HG03439 (cell line): Measurements from ENCODE around the gene TRMT13.
"Not testable (repeated sequence)": the region's sequence is repeated elsewhere in the genome, so short reads cannot be mapped to it uniquely, and the experiment has no call there.

Source experiments
- ATAC-seq: cut with Tn5 transposase; IDR thresholded peaks from one replicate; pipeline ENCODE4 v1.9.1; 2021; ENCODE audit warnings: mild to moderate bottlenecking, moderate library complexity; ENCODE audit not compliant: unreplicated experiment

TRMT13 gene

DNA sequence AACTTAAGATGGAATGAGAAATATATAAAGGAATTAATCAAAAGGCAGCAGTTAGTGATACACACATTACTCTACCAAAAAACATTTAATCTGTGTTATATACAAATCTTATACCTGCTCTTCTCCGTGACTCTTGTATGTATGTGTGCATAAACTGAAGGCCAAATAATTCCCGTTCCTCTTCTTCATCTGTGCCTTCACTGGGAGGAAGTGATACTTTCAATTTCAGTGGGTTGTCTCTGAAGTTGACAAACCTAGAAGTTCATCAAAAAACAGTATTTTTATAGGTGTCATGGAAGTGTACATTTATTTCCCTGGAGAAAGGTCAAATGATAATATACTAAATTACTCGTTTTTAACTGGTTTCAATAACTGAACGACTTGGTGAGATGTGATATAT, 19.3 kb downstream of the TRMT13 start:
- ATAC-seq = no peak

DNA sequence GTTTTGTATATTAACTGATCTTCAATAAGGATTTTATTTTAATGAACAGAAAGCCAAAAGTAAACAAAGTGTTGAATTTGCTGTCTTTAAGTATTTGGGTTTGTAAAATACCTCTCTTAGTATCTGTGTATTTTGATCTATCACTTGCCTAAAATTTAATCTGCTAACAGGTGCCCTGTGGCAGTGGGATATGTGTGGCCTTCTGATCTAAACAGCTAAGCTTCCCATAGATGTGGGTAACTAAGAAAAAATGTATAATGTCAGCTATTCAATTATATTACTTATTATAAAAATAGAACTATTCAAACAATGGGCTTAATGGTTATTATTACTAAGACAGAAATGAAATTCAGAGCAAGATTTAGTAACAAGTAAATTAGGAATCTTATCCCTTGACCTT, 29.9 kb downstream of the TRMT13 start:
- no peak for ATAC-seq

GRCh38 chr1:100164216-100164615, 31.3 kb downstream of the TRMT13 start:
- no peak for ATAC-seq

- no peak for ATAC-seq
These were observed 31.7 kb downstream of the TRMT13 start for GRCh38 chr1:100164702-100165101.

DNA sequence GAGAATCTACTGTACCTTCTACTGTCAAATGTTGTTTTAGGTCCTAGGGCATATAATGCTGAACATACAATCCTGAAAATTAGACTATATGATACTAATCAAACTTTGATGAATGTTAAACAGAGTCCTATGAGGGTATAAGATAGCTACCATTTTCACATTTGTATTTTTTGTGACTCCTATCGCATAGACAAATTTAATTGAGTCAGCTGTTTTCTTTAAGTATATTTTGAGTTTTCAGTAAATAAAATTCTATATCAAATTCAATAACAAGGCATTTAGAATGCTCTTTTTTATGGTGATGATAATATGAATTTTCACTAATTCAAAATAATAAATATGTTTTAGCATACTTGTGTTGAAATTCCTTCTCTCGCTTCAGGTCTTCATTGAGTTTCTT, 35.1 kb downstream of the TRMT13 start:
- ATAC-seq = no peak

DNA sequence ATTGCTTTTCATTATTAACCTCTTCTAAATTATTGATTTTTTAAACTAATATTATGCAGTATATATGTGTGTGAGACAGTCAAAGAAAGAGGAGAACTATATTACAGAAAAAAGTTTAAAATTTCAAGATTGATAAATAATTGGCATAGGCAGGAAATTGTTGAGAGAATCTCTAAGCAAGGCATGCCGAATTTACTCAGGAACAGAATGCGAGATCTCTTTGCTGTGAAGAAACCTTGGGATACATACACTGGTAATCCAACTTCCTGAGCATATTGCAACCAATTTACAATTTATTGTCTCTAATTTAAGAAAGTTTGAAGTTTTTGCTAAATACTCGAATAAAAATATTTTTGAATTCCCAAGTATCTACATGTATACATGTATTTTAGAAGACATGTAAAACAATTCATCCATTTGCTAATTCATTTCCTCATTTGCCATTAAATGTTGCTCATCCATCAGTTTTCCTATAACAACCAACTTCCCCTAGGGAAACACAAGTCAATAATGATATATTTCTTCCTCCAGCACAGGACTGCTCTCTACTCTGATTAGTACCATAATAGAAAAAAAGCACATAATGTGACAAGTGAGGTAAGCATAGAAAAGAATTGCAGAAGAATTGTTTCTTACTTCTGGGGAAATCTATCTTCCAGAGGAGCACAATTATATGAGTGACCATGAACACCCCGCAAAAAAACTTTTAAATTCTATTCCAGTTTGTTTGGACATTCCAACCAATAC, 44.5 kb downstream of the TRMT13 start:
- no peak for ATAC-seq

GRCh38 chr1:100178091-100178490, 45.1 kb downstream of the TRMT13 start, which contains the start of gene LRRC39:
LRRC39 (minus strand) TSS chr1:100178256; CDS start chr1:100168516, 9,740 bp downstream.
- no peak for ATAC-seq

DNA sequence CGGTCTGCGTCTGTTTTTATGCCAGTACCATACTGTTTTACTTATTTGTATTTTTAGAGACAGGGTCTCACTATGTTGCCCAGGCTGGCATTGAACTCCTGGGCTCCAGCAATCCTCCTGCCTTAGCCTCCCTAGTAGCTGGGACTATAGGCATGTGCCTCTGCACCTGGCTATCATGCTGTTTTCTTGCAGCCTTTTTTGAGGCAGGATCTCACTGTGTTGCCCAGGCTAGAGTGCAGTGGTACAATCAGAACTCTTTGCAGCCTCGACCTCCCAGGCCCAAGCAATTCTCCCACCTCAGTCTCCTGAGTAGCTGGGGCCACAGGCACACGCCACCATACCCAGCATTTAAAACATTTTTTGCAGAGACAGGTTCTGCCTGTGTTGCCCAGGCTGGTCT, 50.4 kb downstream of the TRMT13 start:
- ATAC-seq = no peak

- ATAC-seq = no peak
These were observed 51.6 kb downstream of the TRMT13 start for GRCh38 chr1:100184536-100184935.

GRCh38 chr1:100187912-100188311, 54.9 kb downstream of the TRMT13 start:
- no peak for ATAC-seq

- no peak for ATAC-seq
These were observed 55.7 kb downstream of the TRMT13 start for GRCh38 chr1:100188617-100189016.

- ATAC-seq = no peak
These were observed 65.6 kb downstream of the TRMT13 start for GRCh38 chr1:100198596-100198995.

GRCh38 chr1:100200060-100200459, 67.1 kb downstream of the TRMT13 start:
- ATAC-seq = not testable (repeated sequence)
